Type B pancreatic cell (in vitro differentiated cells): Measurements from ENCODE around the gene EIF4G1. TPM values are rescaled to one million over a fixed set of nuclear protein-coding genes. Genes with fewer than 3 reads are reported as not detected.
A peak's percentile ranks its signal among the peaks of the same experiment; 100 is the strongest.

Source experiments
- DNase-seq: peaks from one replicate; pipeline ENCODE4 v3.0.0; 2021; ENCODE audit warnings: mixed read lengths; ENCODE audit not compliant: unreplicated experiment; ENCODE audit errors: extremely low spot score
- H3K27ac Mint-ChIP-seq: 2 replicates; pipeline ENCODE4 v1.8.0; 2021; ENCODE audit warnings: mild to moderate bottlenecking, mixed read lengths
- H3K27me3 Mint-ChIP-seq: 2 replicates; pipeline ENCODE4 v1.8.0; 2021; ENCODE audit warnings: mixed read lengths
- H3K36me3 Mint-ChIP-seq: 2 replicates; pipeline ENCODE4 v1.8.0; 2021; ENCODE audit warnings: mixed read lengths
- H3K4me1 Mint-ChIP-seq: one replicate; pipeline ENCODE4 v1.8.0; 2021; ENCODE audit warnings: mixed read lengths; ENCODE audit not compliant: unreplicated experiment
- H3K4me3 Mint-ChIP-seq: 2 replicates; pipeline ENCODE4 v1.8.0; 2021; ENCODE audit warnings: mild to moderate bottlenecking, mixed read lengths
- H3K9me3 Mint-ChIP-seq: 2 replicates; pipeline ENCODE4 v1.8.0; 2021; ENCODE audit warnings: mixed read lengths
- CTCF ChIP-seq: fragments of 200-600 bp; sonication (generic); conservative IDR thresholded peaks from 2 replicates; pipeline ENCODE4 v1.5.0; 2021; ENCODE audit warnings: antibody characterized with exemption, mild to moderate bottlenecking
- total RNA-seq: library from RNA; stranded (reverse); gene quantifications from 2 replicates; pipeline ENCODE4 v1.2.1, GENCODE V29; 2021; ENCODE audit warnings: low replicate concordance

EIF4G1 gene
- total RNA-seq, 1 donor from 2014 or later, result 371 TPM

GRCh38 chr3:184375747-184376461 is 61.5 kb downstream of the EIF4G1 start:
- Mint-ChIP-seq H3K4me3 (peak overlapping the region; percentile 3), H3K36me3 (peaks cover 3% of the 10 kb centered on the region), H3K4me1 (peaks cover 41% of the 10 kb centered on the region), H3K9me3 (no peaks in the 10 kb centered on the region), H3K27ac (no peak overlapping the region), H3K27me3 (peaks cover 37% of the 10 kb centered on the region)
- no peak for TF ChIP-seq CTCF
- DNase-seq, result no peak

- no peak for DNase-seq
- Mint-ChIP-seq H3K36me3 (no peaks in the 10 kb centered on the region), H3K9me3 (no peaks in the 10 kb centered on the region), H3K4me1 (peaks cover 29% of the 10 kb centered on the region), H3K27me3 (peaks cover 47% of the 10 kb centered on the region), H3K27ac (no peak overlapping the region), H3K4me3 (peak overlapping the region; percentile 51)
- TF ChIP-seq CTCF, result no peak
Observed at GRCh38 chr3:184377374-184377773, 63.0 kb downstream of the EIF4G1 start.

- Mint-ChIP-seq H3K4me1 (peaks cover 27% of the 10 kb centered on the region), H3K27me3 (peaks cover 53% of the 10 kb centered on the region), H3K36me3 (no peaks in the 10 kb centered on the region), H3K9me3 (no peaks in the 10 kb centered on the region), H3K27ac (no peak within 1 kb of the TSS), H3K4me3 (peak within 1 kb of the TSS; percentile 85)
- DNase-seq, result no peak
- TF ChIP-seq CTCF, result no peak
Observed at GRCh38 chr3:184377882-184378445, 63.6 kb downstream of the EIF4G1 start, which contains the start of gene THPO. Gene THPO, minus strand, starts transcription at chr3:184378207. Its CDS starts 1,948 bp downstream, at chr3:184376259.

- Mint-ChIP-seq H3K27ac (no peak overlapping the region), H3K9me3 (no peaks in the 10 kb centered on the region), H3K4me3 (peak overlapping the region; percentile 85), H3K27me3 (peaks cover 53% of the 10 kb centered on the region), H3K36me3 (no peaks in the 10 kb centered on the region), H3K4me1 (peaks cover 27% of the 10 kb centered on the region)
- no peak for DNase-seq
- no peak for TF ChIP-seq CTCF
Observed at GRCh38 chr3:184378651-184379357, 64.4 kb downstream of the EIF4G1 start.

- Mint-ChIP-seq H3K27ac (no peak within 1 kb of the TSS), H3K4me1 (peaks cover 27% of the 10 kb centered on the region), H3K27me3 (peaks cover 55% of the 10 kb centered on the region), H3K4me3 (peak within 1 kb of the TSS; percentile 85), H3K9me3 (no peaks in the 10 kb centered on the region), H3K36me3 (no peaks in the 10 kb centered on the region)
- TF ChIP-seq CTCF, result no peak
- DNase-seq, result no peak
Observed at GRCh38 chr3:184379358-184380184, 65.2 kb downstream of the EIF4G1 start, which contains the start of gene CHRD. Gene CHRD, plus strand, starts transcription at chr3:184380054. Its CDS starts 265 bp downstream, at chr3:184380319.
